HEK293T (cell line): ENCODE results near the gene SLC12A5.

Source experiments
- CTCF ChIA-PET: fragments of 350-600 bp; formaldehyde crosslinking; extraction: SDS; loops from one replicate; lab custom pipeline; 2021; ENCODE audit warnings: antibody characterized with exemption, inconsistent platforms; lab: Yijun Ruan, JAX
- POLR2A ChIA-PET: fragments of 350-600 bp; formaldehyde crosslinking; extraction: SDS; loops from one replicate; lab custom pipeline; 2020; ENCODE audit warnings: antibody characterized with exemption, inconsistent platforms; lab: Yijun Ruan, JAX
- DNase-seq: peaks from one replicate; pipeline ENCODE4 v3.0.0; 2012; ENCODE audit warnings: mixed read lengths; ENCODE audit errors: extremely low spot score
- ARNT ChIP-seq: fragments of 450-650 bp; IDR thresholded peaks from 2 replicates; pipeline ENCODE4 v1.6.1; 2017; ENCODE audit warnings: mild to moderate bottlenecking
- BHLHE40 ChIP-seq: fragments of 450-650 bp; IDR thresholded peaks from 2 replicates; pipeline ENCODE4 v1.6.1; 2016; ENCODE audit warnings: mild to moderate bottlenecking, moderate library complexity, borderline replicate concordance
- CTBP1 ChIP-seq: fragments of 450-650 bp; IDR thresholded peaks from 2 replicates; pipeline ENCODE4 v1.6.1; 2016; ENCODE audit warnings: borderline replicate concordance
- ELF4 ChIP-seq: fragments of 450-650 bp; IDR thresholded peaks from 2 replicates; pipeline ENCODE4 v1.6.1; 2017; ENCODE audit warnings: antibody characterized with exemption
- FOXA1 ChIP-seq: fragments of 450-650 bp; IDR thresholded peaks from 2 replicates; pipeline ENCODE4 v1.6.1; 2016; ENCODE audit warnings: mild to moderate bottlenecking
- FOXK2 ChIP-seq: fragments of 450-650 bp; IDR thresholded peaks from 2 replicates; pipeline ENCODE4 v1.6.1; 2016; ENCODE audit warnings: mild to moderate bottlenecking
- FOXM1 ChIP-seq: fragments of 450-650 bp; IDR thresholded peaks from 2 replicates; pipeline ENCODE4 v1.6.1; 2017; ENCODE audit warnings: mild to moderate bottlenecking, borderline replicate concordance
- HDGF ChIP-seq: fragments of 450-650 bp; IDR thresholded peaks from 2 replicates; pipeline ENCODE4 v1.6.1; 2017; ENCODE audit warnings: antibody characterized with exemption, borderline replicate concordance
- L3MBTL2 ChIP-seq: fragments of 450-650 bp; conservative IDR thresholded peaks from 2 replicates; pipeline ENCODE4 v1.6.1; 2016; ENCODE audit warnings: mild to moderate bottlenecking
- LEF1 ChIP-seq: fragments of 450-650 bp; IDR thresholded peaks from 2 replicates; pipeline ENCODE4 v1.6.1; 2017; ENCODE audit warnings: mild to moderate bottlenecking, borderline replicate concordance
- NFRKB ChIP-seq: fragments of 450-650 bp; IDR thresholded peaks from 2 replicates; pipeline ENCODE4 v1.6.1; 2016; ENCODE audit warnings: mild to moderate bottlenecking, moderate library complexity
- SP1 ChIP-seq: fragments of 450-650 bp; IDR thresholded peaks from 2 replicates; pipeline ENCODE4 v1.6.1; 2017
- SUZ12 ChIP-seq: fragments of 450-650 bp; IDR thresholded peaks from 2 replicates; pipeline ENCODE4 v1.6.1; 2016; ENCODE audit warnings: mild to moderate bottlenecking
- TARDBP ChIP-seq: fragments of 450-650 bp; IDR thresholded peaks from 2 replicates; pipeline ENCODE4 v1.6.1; 2016
- ZNF384 ChIP-seq: fragments of 450-650 bp; IDR thresholded peaks from 2 replicates; pipeline ENCODE4 v1.6.1; 2016
- TF ChIP-seq, protein P1 (sequence below): fragments of 450-650 bp; IDR thresholded peaks from 2 replicates; pipeline ENCODE4 v1.6.1; 2016

Gene SLC12A5

GRCh38 chr20:46065691-46066090, 36.7 kb downstream of the SLC12A5 start:
- CTCF ChIA-PET = no interaction called here

DNA sequence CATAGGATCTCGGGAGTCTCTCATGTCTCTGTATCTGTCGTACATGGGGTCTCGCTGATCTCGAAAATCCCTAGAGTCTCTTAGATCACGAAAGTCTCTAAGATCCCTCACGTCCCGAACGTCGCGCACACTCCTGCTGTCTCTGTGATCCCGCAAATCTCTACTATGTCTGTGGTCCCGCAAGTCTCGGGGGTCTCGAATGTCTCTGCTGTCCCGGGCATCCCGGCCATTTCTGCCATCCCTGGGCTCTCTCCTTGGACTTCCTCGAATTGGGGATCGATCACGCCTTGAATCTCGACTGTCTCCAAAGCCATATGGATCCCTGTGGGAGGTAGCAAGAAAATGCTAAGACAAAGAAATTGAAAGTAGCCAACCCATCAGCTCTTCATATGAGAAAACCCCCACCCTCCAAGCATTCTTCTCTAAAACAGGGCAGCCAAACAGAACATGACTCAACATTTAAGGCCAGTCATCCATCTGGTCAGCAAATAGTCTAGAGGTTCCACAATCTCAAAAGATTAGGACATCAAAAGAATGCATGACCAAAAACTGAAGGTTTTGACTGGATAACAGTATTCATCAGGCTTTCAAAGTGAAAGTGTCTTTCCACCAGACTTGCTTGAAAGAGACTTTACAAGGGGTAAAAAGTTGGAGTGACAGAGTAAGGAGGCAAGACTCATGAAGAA, 41.3 kb downstream of the SLC12A5 start:
- ChIA-PET POLR2A (no interaction called here), CTCF (no interaction called here)
- TF ChIP-seq TARDBP = no peak
- no peak for DNase-seq

More at GRCh38 chr20:46065691-46066090, 36.7 kb downstream of the SLC12A5 start:
- DNase-seq = no peak
- TF ChIP-seq FOXK2 (no peak), NFRKB (no peak), SUZ12 (no peak), FOXA1 (no peak), LEF1 (no peak), HDGF (no peak), ZNF384 (no peak), BHLHE40 (no peak), FOXM1 (no peak), L3MBTL2 (no peak), ELF4 (no peak), TARDBP (no peak), ARNT (no peak), CTBP1 (no peak), SP1 (no peak)
- TF ChIP-seq, protein P1, sequence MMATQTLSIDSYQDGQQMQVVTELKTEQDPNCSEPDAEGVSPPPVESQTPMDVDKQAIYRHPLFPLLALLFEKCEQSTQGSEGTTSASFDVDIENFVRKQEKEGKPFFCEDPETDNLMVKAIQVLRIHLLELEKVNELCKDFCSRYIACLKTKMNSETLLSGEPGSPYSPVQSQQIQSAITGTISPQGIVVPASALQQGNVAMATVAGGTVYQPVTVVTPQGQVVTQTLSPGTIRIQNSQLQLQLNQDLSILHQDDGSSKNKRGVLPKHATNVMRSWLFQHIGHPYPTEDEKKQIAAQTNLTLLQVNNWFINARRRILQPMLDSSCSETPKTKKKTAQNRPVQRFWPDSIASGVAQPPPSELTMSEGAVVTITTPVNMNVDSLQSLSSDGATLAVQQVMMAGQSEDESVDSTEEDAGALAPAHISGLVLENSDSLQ = no peak
- POLR2A ChIA-PET = no interaction called here

DNA sequence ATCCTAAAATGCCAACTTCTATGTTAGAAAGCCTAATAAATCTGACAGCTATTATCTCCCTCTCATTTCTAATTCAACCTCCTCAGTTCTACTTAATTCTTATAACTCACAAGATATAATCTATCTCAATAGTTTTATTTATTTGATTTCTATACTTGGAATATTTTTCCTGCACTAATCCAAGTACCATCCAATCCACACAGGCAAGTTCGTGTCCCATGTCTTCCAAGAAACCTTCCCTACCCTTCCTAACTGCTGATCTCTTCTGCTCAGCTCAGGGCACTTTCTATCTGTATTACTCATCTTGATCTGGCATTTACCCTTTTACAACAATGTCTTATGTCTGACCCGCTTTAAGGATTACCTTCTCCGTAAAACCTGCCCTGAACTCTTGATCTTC, 42.6 kb downstream of the SLC12A5 start:
- no peak for DNase-seq
- ChIA-PET CTCF (no interaction called here), POLR2A (no interaction called here)
- no peak for TF ChIP-seq ELF4

- POLR2A ChIA-PET = no interaction called here
- TF ChIP-seq, protein P1 = no peak
- no peak for TF ChIP-seq LEF1
- no peak for TF ChIP-seq TARDBP
- no peak for TF ChIP-seq SP1
- TF ChIP-seq ARNT = no peak
- TF ChIP-seq FOXA1 = no peak
- no peak for TF ChIP-seq FOXM1
- no peak for TF ChIP-seq FOXK2
- no peak for DNase-seq
- CTCF ChIA-PET = no interaction called here
Measured at GRCh38 chr20:46073024-46073423, 44.0 kb downstream of the SLC12A5 start.

- TF ChIP-seq FOXK2 (no peak), L3MBTL2 (no peak), ARNT (no peak), BHLHE40 (no peak)
- ChIA-PET CTCF (no interaction called here), POLR2A (no interaction called here)
- DNase-seq = no peak
Measured at GRCh38 chr20:46073443-46073842, 44.4 kb downstream of the SLC12A5 start.

GRCh38 chr20:46074006-46074405, 45.0 kb downstream of the SLC12A5 start:
- no peak for TF ChIP-seq FOXM1
- no peak for TF ChIP-seq TARDBP
- TF ChIP-seq, protein P1 = no peak
- no peak for TF ChIP-seq LEF1
- TF ChIP-seq HDGF = no peak
- TF ChIP-seq CTBP1 = no peak
- no peak for TF ChIP-seq BHLHE40
- TF ChIP-seq ELF4 = no peak
- TF ChIP-seq SUZ12 = no peak
- no peak for TF ChIP-seq FOXK2
- TF ChIP-seq NFRKB = no peak
- TF ChIP-seq SP1 = no peak
- no peak for TF ChIP-seq ARNT
- no peak for TF ChIP-seq L3MBTL2
- TF ChIP-seq FOXA1 = no peak
- no peak for TF ChIP-seq ZNF384
- POLR2A ChIA-PET = no interaction called here

GRCh38 chr20:46076806-46077205, 47.8 kb downstream of the SLC12A5 start:
- POLR2A ChIA-PET = no interaction called here

More at GRCh38 chr20:46074006-46074405, 45.0 kb downstream of the SLC12A5 start:
- no peak for DNase-seq
- CTCF ChIA-PET = no interaction called here

More at GRCh38 chr20:46076806-46077205, 47.8 kb downstream of the SLC12A5 start:
- CTCF ChIA-PET = interaction anchor here (0.6 kb wide), 1 partner anchor 732 kb away, joined by 3 read pairs; no protein-coding TSS in a partner anchor
- TF ChIP-seq, protein P1 = no peak
- TF ChIP-seq LEF1 = no peak
- no peak for DNase-seq
